K562 (cell line): ENCODE measurements around the gene SPON1. TPM values are rescaled to one million over a fixed set of nuclear protein-coding genes. Genes with fewer than 3 reads are reported as not detected.
A peak's percentile ranks its signal among the peaks of the same experiment; 100 is the strongest.

Source experiments
- ADNP ChIP-seq: fragments of 200-800 bp; sonication (Bioruptor generic); IDR thresholded peaks from 2 replicates; pipeline ENCODE4 v1.6.1; 2016; ENCODE audit warnings: missing genetic modification characterization, missing compliant biosample characterization
- BCLAF1 ChIP-seq, 2 experiments: fragments of 450-650 bp in 1 of 2; IDR thresholded peaks; 2 replicates each; pipeline ENCODE4 v1.6.1; 2011 to 2017; ENCODE audit warnings: low read depth in 2 of 2, antibody characterized with exemption in 1 of 2, borderline replicate concordance in 1 of 2, low read length in 1 of 2, mild to moderate bottlenecking in 1 of 2, mixed read lengths in 1 of 2; ENCODE audit not compliant: control insufficient read depth in 1 of 2
- BMI1 ChIP-seq: fragments of 150-350 bp; IDR thresholded peaks from 2 replicates; pipeline ENCODE4 v1.6.1; 2014; ENCODE audit warnings: low read length
- CCAR2 ChIP-seq: fragments of 200-400 bp; formaldehyde crosslinking; IDR thresholded peaks from 2 replicates; pipeline ENCODE4 v1.6.1; 2017; ENCODE audit warnings: mild to moderate bottlenecking, low read depth, low read length
- EGR1 ChIP-seq: fragments of 450-650 bp; conservative IDR thresholded peaks from 2 replicates; pipeline ENCODE4 v1.6.1; 2017; ENCODE audit warnings: mild to moderate bottlenecking
- ESRRA ChIP-seq: fragments of 450-650 bp; IDR thresholded peaks from 2 replicates; pipeline ENCODE4 v1.6.1; 2014; ENCODE audit warnings: low read depth, mild to moderate bottlenecking, moderate library complexity, borderline replicate concordance
- FOSL1 ChIP-seq: fragments of 200-800 bp; sonication (Bioruptor generic); conservative IDR thresholded peaks from 2 replicates; pipeline ENCODE4 v1.6.1; 2016; ENCODE audit warnings: missing genetic modification characterization, missing compliant biosample characterization
- ILK ChIP-seq: fragments of 450-650 bp; IDR thresholded peaks from 2 replicates; pipeline ENCODE4 v1.6.1; 2016; ENCODE audit warnings: missing genetic modification characterization, low read depth, mild to moderate bottlenecking, missing compliant biosample characterization, moderate library complexity, borderline replicate concordance
- STAG1 ChIP-seq: sonication (generic); formaldehyde crosslinking; IDR thresholded peaks from 2 replicates; pipeline ENCODE4 v1.5.0; 2020; ENCODE audit warnings: missing genetic modification reagents, borderline replicate concordance
- ZFX ChIP-seq: sonication (generic); formaldehyde crosslinking; IDR thresholded peaks from 2 replicates; pipeline ENCODE4 v1.8.0; 2022; ENCODE audit warnings: mild to moderate bottlenecking, missing genetic modification reagents, moderate library complexity
- ZNF277 ChIP-seq: fragments of 250-450 bp; sonication (Bioruptor Pico); IDR thresholded peaks from 2 replicates; pipeline ENCODE4 v1.8.0; 2022; ENCODE audit warnings: inconsistent platforms, mild to moderate bottlenecking, moderate library complexity, borderline replicate concordance
- ZNF79 ChIP-seq: fragments of 250-450 bp; sonication (Bioruptor Pico); IDR thresholded peaks from 2 replicates; pipeline ENCODE4 v1.4.0; 2020; ENCODE audit warnings: low read depth, mild to moderate bottlenecking, moderate library complexity
- polyA plus RNA-seq, 8 experiments: library from polyadenylated mRNA; depleted of rRNA in 4 of 8; stranded (reverse) in 5 of 8; unstranded in 3 of 8; fragments of >200 nt; fragmentation: Nextera tagmentation in 2 of 8; fragmentation: Illumina TruSeq in 1 of 8; extraction: Ambion mirVana in 2 of 8; extraction: Trizol in 1 of 8; gene quantifications; 2 replicates each; pipeline versions ENCODE4 v1.2.1 to v1.2.3, GENCODE V29; 2011 to 2014; ENCODE audit warnings: inconsistent platforms in 1 of 8, missing spikeins in 1 of 8
- total RNA-seq, 7 experiments: library from RNA; depleted of rRNA in 6 of 7; stranded (reverse); fragments of >200 nt in 6 of 7; fragmentation: Illumina TruSeq in 2 of 7; extraction: Trizol in 2 of 7; gene quantifications; 2 replicates each; pipeline versions ENCODE4 v1.2.1 to v1.2.3, GENCODE V29; 2011 to 2021; ENCODE audit warnings: low replicate concordance in 1 of 7
- TF ChIP-seq, protein P1 (sequence below): fragments of 450-650 bp; formaldehyde crosslinking; IDR thresholded peaks from 2 replicates; pipeline ENCODE4 v1.4.0; 2020; ENCODE audit warnings: mild to moderate bottlenecking, moderate library complexity
- TF ChIP-seq, protein P2 (sequence below): fragments of 250-450 bp; sonication (Bioruptor Pico); IDR thresholded peaks from 2 replicates; pipeline ENCODE4 v1.4.0; 2020
- TF ChIP-seq, protein P3 (sequence below): fragments of 450-650 bp; IDR thresholded peaks from 2 replicates; pipeline ENCODE4 v1.6.1; 2016
- TF ChIP-seq, protein P4 (sequence below): fragments of 450-650 bp; IDR thresholded peaks from 2 replicates; pipeline ENCODE4 v1.6.1; 2016; ENCODE audit warnings: mild to moderate bottlenecking

Gene SPON1
- total and polyA plus RNA-seq, 9 of the 15 experiments (the other 6 are each of a cell fraction or from before 2014, with no cell fraction given) = 0.04 to 0.06 TPM; not detected in 7

DNA sequence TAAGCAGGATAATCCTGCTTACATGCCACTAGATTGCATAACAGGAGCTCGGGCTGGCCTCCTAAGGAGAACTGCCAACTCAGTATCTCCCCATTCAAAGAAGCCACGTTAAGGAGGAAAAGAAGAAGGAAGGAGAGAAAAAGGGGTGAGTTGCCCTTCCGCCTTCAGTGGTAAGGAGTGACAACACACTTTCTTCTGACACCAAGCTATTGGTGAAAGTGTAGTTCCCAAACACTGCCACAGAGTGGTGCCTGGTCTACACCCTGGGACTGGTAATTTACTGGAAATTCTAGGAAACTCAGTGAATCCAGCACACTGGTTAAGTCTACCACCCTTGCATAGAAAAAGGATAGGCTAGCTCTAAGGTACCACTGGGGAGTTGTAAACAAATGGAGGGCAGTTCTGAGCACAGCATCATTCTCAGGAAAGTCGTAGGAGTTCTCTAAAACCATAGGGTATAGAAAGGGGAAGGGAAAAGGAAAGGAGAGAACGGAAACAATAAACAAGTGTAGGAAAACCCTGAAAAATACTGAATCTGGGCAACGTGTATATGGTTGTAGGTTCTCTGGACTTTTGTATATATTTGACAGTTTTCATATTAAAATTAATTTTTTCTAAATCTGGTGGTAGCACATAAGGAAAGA, 338.3 kb downstream of the SPON1 start (continued):
- TF ChIP-seq, protein P1, sequence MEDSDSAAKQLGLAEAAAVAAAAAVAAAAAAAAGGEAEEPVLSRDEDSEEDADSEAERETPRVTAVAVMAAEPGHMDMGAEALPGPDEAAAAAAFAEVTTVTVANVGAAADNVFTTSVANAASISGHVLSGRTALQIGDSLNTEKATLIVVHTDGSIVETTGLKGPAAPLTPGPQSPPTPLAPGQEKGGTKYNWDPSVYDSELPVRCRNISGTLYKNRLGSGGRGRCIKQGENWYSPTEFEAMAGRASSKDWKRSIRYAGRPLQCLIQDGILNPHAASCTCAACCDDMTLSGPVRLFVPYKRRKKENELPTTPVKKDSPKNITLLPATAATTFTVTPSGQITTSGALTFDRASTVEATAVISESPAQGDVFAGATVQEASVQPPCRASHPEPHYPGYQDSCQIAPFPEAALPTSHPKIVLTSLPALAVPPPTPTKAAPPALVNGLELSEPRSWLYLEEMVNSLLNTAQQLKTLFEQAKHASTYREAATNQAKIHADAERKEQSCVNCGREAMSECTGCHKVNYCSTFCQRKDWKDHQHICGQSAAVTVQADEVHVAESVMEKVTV (CRISPR knock-in tag) = peak; percentile 68
- TF ChIP-seq ZNF277 (no peak), ZNF79 (CRISPR knock-in tag) (no peak), ADNP (tag) (no peak), BMI1 (no peak), STAG1 (CRISPR knock-in tag) (no peak; the same call in 1 of the 2 replicates), EGR1 (no peak), CCAR2 (no peak), ZFX (no peak), ESRRA (no peak), FOSL1 (no peak), ILK (tag) (no peak), BCLAF1 (IDR thresholded peaks at IDR 0.05; ENCODE audit: borderline replicate concordance in 1 of 2, control insufficient read depth in 1 of 2, low read depth in 2 of 2, low read length in 1 of 2) (no peak)
- TF ChIP-seq, protein P2, sequence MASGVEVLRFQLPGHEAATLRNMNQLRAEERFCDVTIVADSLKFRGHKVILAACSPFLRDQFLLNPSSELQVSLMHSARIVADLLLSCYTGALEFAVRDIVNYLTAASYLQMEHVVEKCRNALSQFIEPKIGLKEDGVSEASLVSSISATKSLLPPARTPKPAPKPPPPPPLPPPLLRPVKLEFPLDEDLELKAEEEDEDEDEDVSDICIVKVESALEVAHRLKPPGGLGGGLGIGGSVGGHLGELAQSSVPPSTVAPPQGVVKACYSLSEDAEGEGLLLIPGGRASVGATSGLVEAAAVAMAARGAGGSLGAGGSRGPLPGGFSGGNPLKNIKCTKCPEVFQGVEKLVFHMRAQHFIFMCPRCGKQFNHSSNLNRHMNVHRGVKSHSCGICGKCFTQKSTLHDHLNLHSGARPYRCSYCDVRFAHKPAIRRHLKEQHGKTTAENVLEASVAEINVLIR = no peak
- TF ChIP-seq, protein P3, sequence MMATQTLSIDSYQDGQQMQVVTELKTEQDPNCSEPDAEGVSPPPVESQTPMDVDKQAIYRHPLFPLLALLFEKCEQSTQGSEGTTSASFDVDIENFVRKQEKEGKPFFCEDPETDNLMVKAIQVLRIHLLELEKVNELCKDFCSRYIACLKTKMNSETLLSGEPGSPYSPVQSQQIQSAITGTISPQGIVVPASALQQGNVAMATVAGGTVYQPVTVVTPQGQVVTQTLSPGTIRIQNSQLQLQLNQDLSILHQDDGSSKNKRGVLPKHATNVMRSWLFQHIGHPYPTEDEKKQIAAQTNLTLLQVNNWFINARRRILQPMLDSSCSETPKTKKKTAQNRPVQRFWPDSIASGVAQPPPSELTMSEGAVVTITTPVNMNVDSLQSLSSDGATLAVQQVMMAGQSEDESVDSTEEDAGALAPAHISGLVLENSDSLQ = no peak
- TF ChIP-seq, protein P4, sequence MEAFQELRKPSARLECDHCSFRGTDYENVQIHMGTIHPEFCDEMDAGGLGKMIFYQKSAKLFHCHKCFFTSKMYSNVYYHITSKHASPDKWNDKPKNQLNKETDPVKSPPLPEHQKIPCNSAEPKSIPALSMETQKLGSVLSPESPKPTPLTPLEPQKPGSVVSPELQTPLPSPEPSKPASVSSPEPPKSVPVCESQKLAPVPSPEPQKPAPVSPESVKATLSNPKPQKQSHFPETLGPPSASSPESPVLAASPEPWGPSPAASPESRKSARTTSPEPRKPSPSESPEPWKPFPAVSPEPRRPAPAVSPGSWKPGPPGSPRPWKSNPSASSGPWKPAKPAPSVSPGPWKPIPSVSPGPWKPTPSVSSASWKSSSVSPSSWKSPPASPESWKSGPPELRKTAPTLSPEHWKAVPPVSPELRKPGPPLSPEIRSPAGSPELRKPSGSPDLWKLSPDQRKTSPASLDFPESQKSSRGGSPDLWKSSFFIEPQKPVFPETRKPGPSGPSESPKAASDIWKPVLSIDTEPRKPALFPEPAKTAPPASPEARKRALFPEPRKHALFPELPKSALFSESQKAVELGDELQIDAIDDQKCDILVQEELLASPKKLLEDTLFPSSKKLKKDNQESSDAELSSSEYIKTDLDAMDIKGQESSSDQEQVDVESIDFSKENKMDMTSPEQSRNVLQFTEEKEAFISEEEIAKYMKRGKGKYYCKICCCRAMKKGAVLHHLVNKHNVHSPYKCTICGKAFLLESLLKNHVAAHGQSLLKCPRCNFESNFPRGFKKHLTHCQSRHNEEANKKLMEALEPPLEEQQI = no peak
